HT1080 (cell line): ENCODE data around the gene SCGB1C2. TPM values are rescaled to one million over a fixed set of nuclear protein-coding genes. Genes with fewer than 3 reads are reported as not detected.

Experiments
- DNase-seq: peaks from one replicate; pipeline ENCODE4 v3.0.0-alpha.2; 2015; ENCODE audit warnings: low read depth
- total RNA-seq: library from RNA; depleted of rRNA; stranded (reverse); fragments of >200 nt; shearing (Covaris generic); gene quantifications from 2 replicates; pipeline ENCODE4 v1.2.3, GENCODE V29; 2014

The SCGB1C2 gene
- total RNA-seq, 1 experiment from 2014 or later, result not detected

DNA sequence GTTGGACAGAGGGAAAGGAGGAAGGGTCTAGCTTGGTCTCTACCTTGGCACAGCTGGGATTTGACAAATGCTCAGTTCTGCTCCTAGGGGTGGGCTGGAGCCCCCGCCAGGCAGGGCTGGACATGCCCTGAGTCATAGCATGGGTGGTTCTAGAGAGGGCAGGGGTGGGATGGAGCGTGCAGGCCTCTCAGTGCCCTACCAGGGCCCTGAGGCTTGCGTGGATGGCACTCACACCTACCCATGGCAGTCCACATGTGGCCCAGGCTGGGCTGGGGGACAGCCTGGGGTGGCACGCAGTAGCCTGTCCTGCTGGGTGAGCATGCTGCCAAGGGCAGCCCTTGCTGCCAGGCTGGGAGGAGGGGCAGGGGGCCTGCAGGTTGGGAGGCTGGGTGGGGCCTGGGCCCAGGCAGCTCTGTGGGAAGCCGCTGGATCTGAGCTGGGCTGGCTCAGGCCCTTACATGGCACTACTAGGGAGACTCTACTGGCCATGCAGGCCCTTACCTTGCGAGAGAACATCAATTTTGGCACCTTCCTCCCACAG, 32.8 kb downstream of the SCGB1C2 start:
- no peak for DNase-seq

DNA sequence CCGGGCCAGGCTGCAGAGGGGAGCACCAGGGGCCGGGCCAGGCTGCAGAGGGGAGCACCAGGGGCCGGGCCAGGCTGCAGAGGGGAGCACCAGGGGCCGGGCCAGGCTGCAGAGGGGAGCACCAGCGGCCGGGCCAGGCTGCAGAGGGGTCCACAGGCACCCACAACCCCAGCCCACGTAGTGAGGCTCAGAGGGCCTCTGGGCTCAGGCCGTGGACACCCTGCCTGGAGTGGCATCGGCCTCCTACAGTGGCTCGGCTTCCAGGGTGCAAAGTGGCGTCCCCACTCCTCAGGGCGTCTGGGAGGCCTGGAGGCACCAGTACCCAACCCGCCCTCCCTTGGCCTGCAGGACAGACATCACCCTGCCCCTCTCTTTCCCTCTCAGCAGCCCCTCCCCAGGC, 34.5 kb downstream of the SCGB1C2 start:
- no peak for DNase-seq

DNA sequence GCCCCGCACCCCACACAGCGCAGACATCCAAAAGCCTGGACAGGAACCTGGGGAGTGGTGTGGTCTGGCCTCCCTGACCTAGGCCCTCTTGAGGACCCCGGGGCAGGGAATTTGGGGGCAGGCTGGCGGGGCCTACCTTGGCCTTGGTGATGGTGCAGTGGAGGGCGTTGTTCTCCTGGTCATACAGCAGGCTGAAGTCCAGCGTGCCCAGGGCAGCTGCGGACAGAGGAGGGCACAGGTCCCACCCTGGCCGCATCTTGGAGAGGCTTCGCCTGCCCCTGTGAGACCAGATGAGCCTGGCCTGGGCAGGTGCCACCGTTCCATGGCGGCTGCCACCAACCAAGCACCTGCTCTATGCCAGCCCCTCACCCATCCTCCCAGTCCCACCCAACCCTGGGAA, 35.0 kb downstream of the SCGB1C2 start:
- DNase-seq, result no peak

GRCh38 chr17:173166-173911, 36.0 kb downstream of the SCGB1C2 start:
- no peak for DNase-seq

DNA sequence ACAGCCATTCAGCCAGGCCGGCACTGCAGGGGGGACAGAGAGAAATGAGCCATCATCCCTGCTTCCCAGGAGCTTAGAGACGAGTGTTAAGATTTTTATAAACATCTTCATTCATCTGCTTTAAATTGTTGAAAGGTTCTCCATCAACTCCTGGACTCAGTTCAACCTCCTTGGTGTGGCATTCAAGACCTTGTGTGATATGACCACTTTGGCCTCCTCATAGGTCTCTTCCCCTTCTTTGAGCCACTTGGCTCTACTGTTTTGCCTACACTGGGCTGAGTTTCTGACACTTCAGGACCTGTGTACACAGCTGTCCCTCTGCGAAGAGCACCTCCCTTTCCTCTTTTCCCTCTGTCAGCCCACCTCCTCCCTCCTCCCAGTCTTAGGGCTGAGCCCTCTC, 39.8 kb downstream of the SCGB1C2 start:
- no peak for DNase-seq

DNA sequence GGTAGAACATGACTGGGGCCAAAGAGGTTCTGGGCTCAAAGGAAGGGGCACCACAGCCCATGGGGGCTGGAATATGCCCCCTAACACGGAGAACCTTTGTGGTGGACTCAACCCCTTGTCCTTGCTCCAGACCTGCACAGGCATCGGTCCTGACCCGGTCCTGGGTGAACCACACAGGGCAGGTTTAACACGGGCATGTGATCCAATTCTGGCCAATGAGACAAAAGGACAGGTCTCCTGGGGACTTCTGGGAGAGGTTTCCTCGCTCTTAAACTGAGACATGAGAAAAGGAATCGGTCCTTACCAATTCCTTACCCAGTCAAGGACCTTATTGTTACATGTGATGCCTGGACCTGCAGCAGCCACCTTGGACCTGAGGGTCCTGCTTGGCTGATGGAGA, 40.4 kb downstream of the SCGB1C2 start:
- DNase-seq, result no peak

GRCh38 chr17:178292-179065, 41.1 kb downstream of the SCGB1C2 start:
- no peak for DNase-seq

GRCh38 chr17:179066-179432, 41.7 kb downstream of the SCGB1C2 start:
- no peak for DNase-seq

- no peak for DNase-seq
Measured at GRCh38 chr17:179781-180380, 42.5 kb downstream of the SCGB1C2 start.

- DNase-seq, result no peak
Measured at GRCh38 chr17:180381-181244, 43.2 kb downstream of the SCGB1C2 start.

GRCh38 chr17:181245-182049, 44.1 kb downstream of the SCGB1C2 start, which contains the start of gene DOC2B:
DOC2B (minus strand) TSS chr17:181650; CDS start chr17:181479, 171 bp downstream.
- no peak for DNase-seq

DNA sequence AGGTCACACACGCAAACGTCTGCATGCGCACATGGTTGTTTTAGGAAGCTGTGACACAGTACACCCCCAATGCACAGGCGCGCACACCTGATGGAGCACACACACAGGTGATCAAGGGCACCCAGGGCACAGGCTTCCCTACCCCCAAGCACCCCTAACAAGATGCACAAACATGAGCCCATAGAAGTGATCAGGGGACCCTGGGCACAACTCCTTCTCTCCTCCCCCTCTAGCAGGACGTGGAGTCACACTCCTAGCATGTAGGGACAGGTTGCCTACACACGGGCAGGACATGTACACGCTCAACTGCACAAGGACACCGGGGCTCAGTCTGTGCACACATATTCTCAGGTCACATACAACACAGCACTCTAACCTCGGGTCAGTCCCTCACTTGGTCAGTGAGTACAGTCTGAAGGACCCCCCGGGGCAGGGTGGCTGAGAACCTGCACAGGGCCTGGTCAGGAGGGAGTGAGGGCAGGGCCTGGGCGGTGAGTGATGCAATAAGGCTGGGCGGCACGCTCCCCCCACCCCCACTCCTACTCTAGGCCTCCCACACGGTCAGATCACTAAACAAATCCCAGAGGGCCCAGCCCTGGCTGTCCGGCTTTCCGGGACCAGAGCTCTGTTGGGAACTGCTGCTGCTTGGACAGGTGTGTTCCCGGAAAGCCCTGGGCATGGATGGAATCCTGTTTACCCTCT, 44.8 kb downstream of the SCGB1C2 start:
- no peak for DNase-seq

DNA sequence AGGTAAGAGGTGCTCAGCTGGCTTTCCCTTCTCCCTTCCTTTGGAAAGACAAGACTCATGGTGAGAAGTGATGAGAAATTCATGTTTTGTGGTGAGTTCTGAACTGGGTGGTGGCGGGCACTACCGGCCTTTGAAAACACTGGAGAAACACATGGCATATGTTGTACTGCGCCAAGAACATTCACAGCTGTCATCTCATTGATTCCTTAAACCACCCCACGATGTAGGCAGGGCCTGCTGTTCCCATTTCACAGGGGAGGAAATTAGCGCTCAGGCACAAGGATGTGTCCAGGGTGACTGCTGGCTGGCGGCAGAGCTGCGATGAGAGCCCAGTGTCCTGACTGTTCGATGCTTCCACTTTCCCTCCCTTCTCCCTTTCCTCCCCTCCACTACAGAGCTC, 45.7 kb downstream of the SCGB1C2 start:
- no peak for DNase-seq

DNA sequence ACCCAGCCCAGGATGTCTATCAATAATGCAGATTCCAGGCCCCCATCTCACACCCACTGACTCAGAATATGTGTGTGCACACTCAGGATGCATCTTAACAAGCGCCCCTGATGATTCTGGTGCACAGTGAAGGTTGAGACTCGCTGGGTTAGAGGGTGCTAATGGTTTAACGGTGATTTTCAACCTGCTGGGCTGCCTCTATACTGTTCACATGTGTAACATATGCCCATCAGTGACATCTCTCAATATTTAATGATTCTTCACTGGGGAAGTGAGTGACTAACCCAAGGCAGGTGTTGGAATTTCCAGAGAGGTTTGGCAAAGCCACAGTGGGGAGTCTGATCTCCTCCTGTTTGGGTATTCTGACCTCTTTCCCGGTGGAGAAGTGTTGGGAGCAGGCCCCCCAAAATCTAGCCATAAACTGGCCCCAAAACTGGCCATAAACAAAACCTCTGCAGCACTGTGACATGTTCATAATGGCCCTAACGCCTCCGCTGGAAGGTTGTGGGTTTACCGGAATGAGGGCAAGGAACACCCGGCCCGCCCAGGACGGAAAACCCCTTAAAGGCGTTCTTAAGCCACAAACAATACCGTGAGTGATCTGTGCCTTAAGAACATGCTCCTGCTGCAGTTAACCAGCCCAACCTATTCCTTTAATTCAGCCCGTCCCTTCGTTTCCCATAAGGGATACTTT, 48.2 kb downstream of the SCGB1C2 start:
- DNase-seq, result no peak

- DNase-seq, result no peak
Measured at GRCh38 chr17:187130-187529, 49.8 kb downstream of the SCGB1C2 start.
